GM19035 (cell line): Measurements from ENCODE around the gene DNAJB2.
"Not testable (repeated sequence)": the region's sequence is repeated elsewhere in the genome, so short reads cannot be mapped to it uniquely, and the experiment has no call there.

Source experiments
- ATAC-seq: cut with Tn5 transposase; IDR thresholded peaks from one replicate; pipeline ENCODE4 v1.9.1; 2021; ENCODE audit not compliant: unreplicated experiment

Gene DNAJB2

GRCh38 chr2:219254590-219255201 is 24.5 kb upstream of the DNAJB2 start:
- ATAC-seq = peak; percentile 31

GRCh38 chr2:219258942-219259341 is 20.2 kb upstream of the DNAJB2 start:
- ATAC-seq = not testable (repeated sequence)

- no peak for ATAC-seq
Measured at GRCh38 chr2:219261024-219261855, 17.9 kb upstream of the DNAJB2 start.

GRCh38 chr2:219266232-219266631 is 12.9 kb upstream of the DNAJB2 start:
- ATAC-seq = no peak

- no peak for ATAC-seq
Measured at GRCh38 chr2:219266886-219267285, 12.3 kb upstream of the DNAJB2 start.

- no peak for ATAC-seq
Measured at GRCh38 chr2:219268294-219268693, 10.9 kb upstream of the DNAJB2 start.

- ATAC-seq = no peak
Measured at GRCh38 chr2:219269362-219270054, 9.7 kb upstream of the DNAJB2 start.

- ATAC-seq = no peak
Measured at GRCh38 chr2:219270055-219270372, 9.2 kb upstream of the DNAJB2 start.

- ATAC-seq = no peak
Measured at GRCh38 chr2:219271021-219271420, 8.1 kb upstream of the DNAJB2 start.

- ATAC-seq = no peak
Measured at GRCh38 chr2:219272356-219272755, 6.8 kb upstream of the DNAJB2 start.

- no peak for ATAC-seq
Measured at GRCh38 chr2:219272995-219273394, 6.2 kb upstream of the DNAJB2 start.

GRCh38 chr2:219273937-219274336 is 5.2 kb upstream of the DNAJB2 start:
- ATAC-seq = no peak

- ATAC-seq = no peak
Measured at GRCh38 chr2:219274361-219274921, 4.7 kb upstream of the DNAJB2 start.

GRCh38 chr2:219277703-219278654 is 1.2 kb upstream of the DNAJB2 start:
- peak; percentile 24 for ATAC-seq

- no peak for ATAC-seq
Measured at GRCh38 chr2:219278655-219279150, 463 bp upstream of the DNAJB2 start.

- ATAC-seq = no peak
Measured at GRCh38 chr2:219279916-219280516, 850 bp downstream of the DNAJB2 start.

GRCh38 chr2:219280651-219281050 is 1.5 kb downstream of the DNAJB2 start:
- ATAC-seq = no peak

GRCh38 chr2:219281588-219281987 is 2.4 kb downstream of the DNAJB2 start:
- no peak for ATAC-seq

GRCh38 chr2:219282375-219282774 is 3.2 kb downstream of the DNAJB2 start:
- ATAC-seq = no peak

- ATAC-seq = no peak
Measured at GRCh38 chr2:219282943-219283581, 3.9 kb downstream of the DNAJB2 start.
